ENCODE measurements around the gene NUCKS1. TPM values are rescaled to one million over a fixed set of nuclear protein-coding genes. Genes with fewer than 3 reads are reported as not detected.

The NUCKS1 gene
- total and polyA plus RNA-seq, 2 of the 13 experiments (the other 11 are each of a cell fraction or from before 2014, with no cell fraction given) = 35.5 to 117 TPM

DNA sequence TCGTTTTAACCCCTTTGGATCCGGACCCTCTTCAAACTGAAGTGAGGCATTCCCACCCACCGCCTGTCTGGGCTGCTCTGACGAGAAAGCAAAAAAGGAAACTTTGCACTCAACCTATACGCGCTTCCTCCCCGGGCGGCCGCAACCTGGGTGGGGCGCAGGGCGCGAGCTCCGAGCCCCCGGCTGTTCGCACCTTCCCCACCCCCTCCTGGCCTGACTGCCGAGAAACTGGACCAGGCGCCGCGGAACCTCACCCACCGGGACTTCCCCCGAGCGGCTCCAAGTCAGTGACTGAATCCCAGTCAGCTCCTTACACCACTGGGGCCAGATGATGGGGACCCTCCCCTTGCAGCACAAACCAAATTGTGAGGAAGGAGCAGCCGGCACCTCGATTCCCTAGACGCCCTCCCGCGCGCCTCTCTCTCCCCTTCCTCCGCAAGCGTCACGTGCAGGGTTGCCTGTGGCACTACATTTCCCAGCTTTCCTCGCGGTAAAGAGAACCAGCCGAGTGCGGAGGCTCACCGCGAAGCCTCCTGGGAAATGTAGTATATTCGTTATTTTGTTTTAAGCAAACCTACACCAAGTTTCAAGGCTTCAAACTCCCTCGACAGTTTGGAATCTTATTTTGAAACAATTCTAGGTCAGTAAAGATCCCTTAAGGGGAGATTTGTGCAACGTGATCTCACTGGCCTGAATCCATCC is 25.2 kb upstream of the NUCKS1 start, which contains the start of gene RAB29 (continued):
- TF ChIP-seq ZNF24 (IDR thresholded peaks at IDR 0.05) (no peak), ZNF326 (CRISPR knock-in tag; IDR thresholded peaks at IDR 0.05; ENCODE audit: borderline replicate concordance) (no peak), KDM6A (CRISPR knock-in tag; IDR thresholded peaks at IDR 0.05; ENCODE audit: low read depth) (no peak), POLR2AphosphoS2 (IDR thresholded peaks at IDR 0.05; ENCODE audit: low read depth, low read length) (no peak), FOXJ3 (CRISPR knock-in tag; IDR thresholded peaks at IDR 0.05; ENCODE audit: borderline replicate concordance) (no peak), PRMT3 (CRISPR knock-in tag; IDR thresholded peaks at IDR 0.05; ENCODE audit: borderline replicate concordance, low read depth) (no peak), ZNF207 (IDR thresholded peaks at IDR 0.05; ENCODE audit: borderline replicate concordance) (no peak), ZNF430 (CRISPR knock-in tag; IDR thresholded peaks at IDR 0.05) (no peak), MIXL1 (CRISPR knock-in tag; IDR thresholded peaks at IDR 0.05) (no peak), ASH2L (IDR thresholded peaks at IDR 0.05; ENCODE audit: insufficient read length, low read depth, low read length) (peak; percentile 48), POLR2A (IDR thresholded peaks at IDR 0.05; ENCODE audit: insufficient read depth in 1 of 2, low read depth in 2 of 2, low read length in 2 of 2) (no peak; a peak in 1 of 4 replicates), NRL (CRISPR knock-in tag; IDR thresholded peaks at IDR 0.05; ENCODE audit: borderline replicate concordance) (peak; percentile 88)
- TF ChIP-seq, protein P1, sequence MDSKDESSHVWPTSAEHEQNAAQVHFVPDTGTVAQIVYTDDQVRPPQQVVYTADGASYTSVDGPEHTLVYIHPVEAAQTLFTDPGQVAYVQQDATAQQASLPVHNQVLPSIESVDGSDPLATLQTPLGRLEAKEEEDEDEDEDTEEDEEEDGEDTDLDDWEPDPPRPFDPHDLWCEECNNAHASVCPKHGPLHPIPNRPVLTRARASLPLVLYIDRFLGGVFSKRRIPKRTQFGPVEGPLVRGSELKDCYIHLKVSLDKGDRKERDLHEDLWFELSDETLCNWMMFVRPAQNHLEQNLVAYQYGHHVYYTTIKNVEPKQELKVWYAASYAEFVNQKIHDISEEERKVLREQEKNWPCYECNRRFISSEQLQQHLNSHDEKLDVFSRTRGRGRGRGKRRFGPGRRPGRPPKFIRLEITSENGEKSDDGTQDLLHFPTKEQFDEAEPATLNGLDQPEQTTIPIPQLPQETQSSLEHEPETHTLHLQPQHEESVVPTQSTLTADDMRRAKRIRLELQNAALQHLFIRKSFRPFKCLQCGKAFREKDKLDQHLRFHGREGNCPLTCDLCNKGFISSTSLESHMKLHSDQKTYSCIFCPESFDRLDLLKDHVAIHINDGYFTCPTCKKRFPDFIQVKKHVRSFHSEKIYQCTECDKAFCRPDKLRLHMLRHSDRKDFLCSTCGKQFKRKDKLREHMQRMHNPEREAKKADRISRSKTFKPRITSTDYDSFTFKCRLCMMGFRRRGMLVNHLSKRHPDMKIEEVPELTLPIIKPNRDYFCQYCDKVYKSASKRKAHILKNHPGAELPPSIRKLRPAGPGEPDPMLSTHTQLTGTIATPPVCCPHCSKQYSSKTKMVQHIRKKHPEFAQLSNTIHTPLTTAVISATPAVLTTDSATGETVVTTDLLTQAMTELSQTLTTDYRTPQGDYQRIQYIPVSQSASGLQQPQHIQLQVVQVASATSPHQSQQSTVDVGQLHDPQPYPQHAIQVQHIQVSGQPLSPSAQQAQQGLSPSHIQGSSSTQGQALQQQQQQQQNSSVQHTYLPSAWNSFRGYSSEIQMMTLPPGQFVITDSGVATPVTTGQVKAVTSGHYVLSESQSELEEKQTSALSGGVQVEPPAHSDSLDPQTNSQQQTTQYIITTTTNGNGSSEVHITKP (CRISPR knock-in tag; IDR thresholded peaks at IDR 0.05; ENCODE audit: low read depth) = peak; percentile 64; the same call in 1 of the 2 replicates
- TF ChIP-seq, protein P2, sequence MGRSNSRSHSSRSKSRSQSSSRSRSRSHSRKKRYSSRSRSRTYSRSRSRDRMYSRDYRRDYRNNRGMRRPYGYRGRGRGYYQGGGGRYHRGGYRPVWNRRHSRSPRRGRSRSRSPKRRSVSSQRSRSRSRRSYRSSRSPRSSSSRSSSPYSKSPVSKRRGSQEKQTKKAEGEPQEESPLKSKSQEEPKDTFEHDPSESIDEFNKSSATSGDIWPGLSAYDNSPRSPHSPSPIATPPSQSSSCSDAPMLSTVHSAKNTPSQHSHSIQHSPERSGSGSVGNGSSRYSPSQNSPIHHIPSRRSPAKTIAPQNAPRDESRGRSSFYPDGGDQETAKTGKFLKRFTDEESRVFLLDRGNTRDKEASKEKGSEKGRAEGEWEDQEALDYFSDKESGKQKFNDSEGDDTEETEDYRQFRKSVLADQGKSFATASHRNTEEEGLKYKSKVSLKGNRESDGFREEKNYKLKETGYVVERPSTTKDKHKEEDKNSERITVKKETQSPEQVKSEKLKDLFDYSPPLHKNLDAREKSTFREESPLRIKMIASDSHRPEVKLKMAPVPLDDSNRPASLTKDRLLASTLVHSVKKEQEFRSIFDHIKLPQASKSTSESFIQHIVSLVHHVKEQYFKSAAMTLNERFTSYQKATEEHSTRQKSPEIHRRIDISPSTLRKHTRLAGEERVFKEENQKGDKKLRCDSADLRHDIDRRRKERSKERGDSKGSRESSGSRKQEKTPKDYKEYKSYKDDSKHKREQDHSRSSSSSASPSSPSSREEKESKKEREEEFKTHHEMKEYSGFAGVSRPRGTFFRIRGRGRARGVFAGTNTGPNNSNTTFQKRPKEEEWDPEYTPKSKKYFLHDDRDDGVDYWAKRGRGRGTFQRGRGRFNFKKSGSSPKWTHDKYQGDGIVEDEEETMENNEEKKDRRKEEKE (IDR thresholded peaks at IDR 0.05) = no peak
- TF ChIP-seq, protein P3, sequence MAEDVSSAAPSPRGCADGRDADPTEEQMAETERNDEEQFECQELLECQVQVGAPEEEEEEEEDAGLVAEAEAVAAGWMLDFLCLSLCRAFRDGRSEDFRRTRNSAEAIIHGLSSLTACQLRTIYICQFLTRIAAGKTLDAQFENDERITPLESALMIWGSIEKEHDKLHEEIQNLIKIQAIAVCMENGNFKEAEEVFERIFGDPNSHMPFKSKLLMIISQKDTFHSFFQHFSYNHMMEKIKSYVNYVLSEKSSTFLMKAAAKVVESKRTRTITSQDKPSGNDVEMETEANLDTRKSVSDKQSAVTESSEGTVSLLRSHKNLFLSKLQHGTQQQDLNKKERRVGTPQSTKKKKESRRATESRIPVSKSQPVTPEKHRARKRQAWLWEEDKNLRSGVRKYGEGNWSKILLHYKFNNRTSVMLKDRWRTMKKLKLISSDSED (CRISPR knock-in tag; IDR thresholded peaks at IDR 0.05) = no peak
- TF ChIP-seq, protein P4, sequence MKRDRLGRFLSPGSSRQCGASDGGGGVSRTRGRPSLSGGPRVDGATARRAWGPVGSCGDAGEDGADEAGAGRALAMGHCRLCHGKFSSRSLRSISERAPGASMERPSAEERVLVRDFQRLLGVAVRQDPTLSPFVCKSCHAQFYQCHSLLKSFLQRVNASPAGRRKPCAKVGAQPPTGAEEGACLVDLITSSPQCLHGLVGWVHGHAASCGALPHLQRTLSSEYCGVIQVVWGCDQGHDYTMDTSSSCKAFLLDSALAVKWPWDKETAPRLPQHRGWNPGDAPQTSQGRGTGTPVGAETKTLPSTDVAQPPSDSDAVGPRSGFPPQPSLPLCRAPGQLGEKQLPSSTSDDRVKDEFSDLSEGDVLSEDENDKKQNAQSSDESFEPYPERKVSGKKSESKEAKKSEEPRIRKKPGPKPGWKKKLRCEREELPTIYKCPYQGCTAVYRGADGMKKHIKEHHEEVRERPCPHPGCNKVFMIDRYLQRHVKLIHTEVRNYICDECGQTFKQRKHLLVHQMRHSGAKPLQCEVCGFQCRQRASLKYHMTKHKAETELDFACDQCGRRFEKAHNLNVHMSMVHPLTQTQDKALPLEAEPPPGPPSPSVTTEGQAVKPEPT (CRISPR knock-in tag; IDR thresholded peaks at IDR 0.05; ENCODE audit: low read depth) = no peak
- TF ChIP-seq, protein P5, sequence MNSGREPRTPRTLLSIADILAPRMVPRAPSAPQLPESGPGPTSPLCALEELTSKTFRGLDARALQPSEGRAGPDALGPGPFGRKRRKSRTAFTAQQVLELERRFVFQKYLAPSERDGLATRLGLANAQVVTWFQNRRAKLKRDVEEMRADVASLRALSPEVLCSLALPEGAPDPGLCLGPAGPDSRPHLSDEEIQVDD (CRISPR knock-in tag; IDR thresholded peaks at IDR 0.05; ENCODE audit: borderline replicate concordance) = no peak
- TF ChIP-seq, protein P6, sequence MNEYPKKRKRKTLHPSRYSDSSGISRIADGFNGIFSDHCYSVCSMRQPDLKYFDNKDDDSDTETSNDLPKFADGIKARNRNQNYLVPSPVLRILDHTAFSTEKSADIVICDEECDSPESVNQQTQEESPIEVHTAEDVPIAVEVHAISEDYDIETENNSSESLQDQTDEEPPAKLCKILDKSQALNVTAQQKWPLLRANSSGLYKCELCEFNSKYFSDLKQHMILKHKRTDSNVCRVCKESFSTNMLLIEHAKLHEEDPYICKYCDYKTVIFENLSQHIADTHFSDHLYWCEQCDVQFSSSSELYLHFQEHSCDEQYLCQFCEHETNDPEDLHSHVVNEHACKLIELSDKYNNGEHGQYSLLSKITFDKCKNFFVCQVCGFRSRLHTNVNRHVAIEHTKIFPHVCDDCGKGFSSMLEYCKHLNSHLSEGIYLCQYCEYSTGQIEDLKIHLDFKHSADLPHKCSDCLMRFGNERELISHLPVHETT (CRISPR knock-in tag; conservative IDR thresholded peaks at IDR 0.05) = peak; percentile 59; the same call in 1 of the 2 replicates

Measured in HepG2 (cell line).